Activated effector memory CD4-positive, alpha-beta T cell treated with anti-CD3 and anti-CD28 coated beads, Interleukin-2, amount 50 U/mL, for 16 hours (primary cell): Measurements from ENCODE around the gene TPI1.

Source experiments
- DNase-seq: peaks from one replicate; pipeline ENCODE4 v3.0.0-alpha.2; 2020

Gene TPI1

DNA sequence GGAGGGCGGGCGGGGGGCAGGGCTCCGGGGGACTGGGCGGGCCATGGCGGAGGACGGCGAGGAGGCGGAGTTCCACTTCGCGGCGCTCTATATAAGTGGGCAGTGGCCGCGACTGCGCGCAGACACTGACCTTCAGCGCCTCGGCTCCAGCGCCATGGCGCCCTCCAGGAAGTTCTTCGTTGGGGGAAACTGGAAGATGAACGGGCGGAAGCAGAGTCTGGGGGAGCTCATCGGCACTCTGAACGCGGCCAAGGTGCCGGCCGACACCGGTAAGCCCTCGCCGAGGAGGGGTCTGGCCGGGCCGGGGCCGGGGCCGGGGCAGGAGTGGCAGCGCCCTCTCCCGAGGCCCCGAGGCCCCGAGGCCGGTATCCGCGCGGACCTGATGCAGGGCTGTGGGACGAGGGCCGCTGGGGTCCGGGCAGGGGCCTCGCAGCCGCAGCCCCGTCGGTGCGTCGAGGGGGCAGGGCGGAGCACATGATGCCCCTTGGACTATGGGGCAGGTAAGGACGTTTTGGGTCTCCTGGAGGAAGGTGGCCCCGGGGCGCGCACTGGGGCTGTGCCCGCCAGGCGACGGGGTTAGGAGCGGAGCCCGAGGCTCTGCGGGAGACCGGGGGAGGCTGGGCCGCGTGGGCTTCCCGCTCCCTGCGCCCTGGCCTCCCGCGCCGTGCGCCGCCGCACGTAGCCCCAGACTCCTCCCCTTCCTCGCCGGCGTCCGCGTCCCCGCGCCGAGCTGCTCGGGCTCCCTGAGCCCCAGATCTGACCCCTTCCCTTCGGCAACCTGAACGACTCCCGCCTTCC lies at the start of gene TPI1:
Gene TPI1, plus strand, starts transcription at position 119 of the 798 bp plus-strand sequence. Its CDS starts 36 bp downstream, at position 155.
- DNase-seq: peak; percentile 92

GRCh38 chr12:6817662-6818157 lies 49.6 kb upstream of the TPI1 start:
- no peak for DNase-seq

DNA sequence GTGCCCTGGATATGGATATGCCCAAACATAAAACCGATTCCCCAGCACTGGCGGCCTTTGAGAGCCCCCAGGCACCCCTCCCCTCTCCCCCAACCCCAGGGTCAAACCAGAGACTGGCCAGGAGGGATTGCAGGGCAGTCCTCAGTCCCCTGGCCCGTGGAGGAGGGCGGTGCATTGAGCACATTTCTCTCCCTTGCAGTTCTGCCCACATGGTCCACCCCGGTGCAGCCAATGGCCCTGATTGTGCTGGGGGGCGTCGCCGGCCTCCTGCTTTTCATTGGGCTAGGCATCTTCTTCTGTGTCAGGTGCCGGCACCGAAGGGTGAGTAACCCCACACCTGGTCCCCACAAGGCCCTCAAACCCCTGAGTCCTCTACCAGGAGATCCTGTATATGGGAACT lies 49.1 kb upstream of the TPI1 start:
- DNase-seq: no peak

DNA sequence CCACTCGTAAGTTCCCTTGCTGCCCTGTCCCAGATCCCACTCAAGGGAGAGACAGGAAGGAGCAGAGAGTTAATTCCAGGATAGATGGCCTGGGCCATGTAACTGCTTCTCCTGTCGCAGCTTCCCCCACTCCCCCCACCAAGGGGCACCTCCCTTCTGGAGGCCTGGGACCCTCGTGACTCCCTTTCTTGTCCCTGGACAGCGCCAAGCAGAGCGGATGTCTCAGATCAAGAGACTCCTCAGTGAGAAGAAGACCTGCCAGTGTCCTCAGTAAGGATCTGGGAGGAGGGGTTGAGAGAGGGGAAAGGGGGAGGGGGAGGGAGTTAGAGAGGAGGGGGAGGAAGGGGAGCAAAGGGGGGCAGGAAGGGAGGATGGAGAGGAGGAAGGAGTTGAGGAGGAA lies 48.7 kb upstream of the TPI1 start:
- no peak for DNase-seq

GRCh38 chr12:6819106-6820030 lies 48.0 kb upstream of the TPI1 start:
- DNase-seq: no peak

DNA sequence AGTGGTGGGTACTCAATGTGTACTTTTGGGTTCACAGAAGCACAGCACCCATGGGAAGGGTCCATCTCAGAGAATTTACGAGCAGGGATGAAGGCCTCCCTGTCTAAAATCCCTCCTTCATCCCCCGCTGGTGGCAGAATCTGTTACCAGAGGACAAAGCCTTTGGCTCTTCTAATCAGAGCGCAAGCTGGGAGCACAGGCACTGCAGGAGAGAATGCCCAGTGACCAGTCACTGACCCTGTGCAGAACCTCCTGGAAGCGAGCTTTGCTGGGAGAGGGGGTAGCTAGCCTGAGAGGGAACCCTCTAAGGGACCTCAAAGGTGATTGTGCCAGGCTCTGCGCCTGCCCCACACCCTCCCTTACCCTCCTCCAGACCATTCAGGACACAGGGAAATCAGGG lies 47.2 kb upstream of the TPI1 start:
- no peak for DNase-seq

GRCh38 chr12:6821591-6822425 lies 45.5 kb upstream of the TPI1 start, which contains the start of gene GPR162:
TSS of gene GPR162 (plus strand) at chr12:6821821. CDS start at chr12:6823899, 2,078 bp downstream.
- no peak for DNase-seq

DNA sequence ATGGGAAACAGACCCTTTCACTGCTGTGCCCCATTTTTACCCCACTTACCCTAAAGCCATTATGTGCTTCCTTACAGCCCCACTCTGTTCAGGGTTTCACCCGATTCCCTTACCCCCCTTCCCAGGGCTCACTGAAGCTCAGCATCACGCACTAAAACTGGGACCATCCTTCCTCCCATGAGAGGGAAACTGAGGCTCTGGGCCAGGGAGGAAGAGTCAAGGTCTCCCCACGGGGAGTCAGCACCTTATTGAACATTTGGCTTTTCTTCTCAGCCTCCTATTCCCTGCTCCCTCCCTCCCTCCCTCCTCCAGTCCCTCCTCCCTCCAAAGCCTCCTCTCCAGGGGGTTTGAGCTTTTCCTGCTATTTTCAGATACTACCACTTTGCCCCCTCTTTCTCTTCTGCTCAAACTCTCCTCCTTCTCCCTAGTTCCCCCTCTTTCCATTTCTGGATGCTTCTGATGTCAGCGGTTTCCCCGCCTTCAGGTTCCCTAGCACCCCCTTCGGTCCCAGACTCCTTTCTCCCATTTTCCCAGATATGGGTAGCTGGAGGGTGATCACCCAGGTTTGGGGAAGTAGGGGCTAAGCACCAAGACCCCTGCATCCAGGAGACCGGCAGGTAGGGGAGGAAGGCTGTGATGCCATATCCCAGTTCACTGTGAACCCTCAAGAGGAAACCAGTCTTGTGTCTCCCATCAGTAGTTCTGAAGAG lies 44.8 kb upstream of the TPI1 start:
- DNase-seq: no peak

GRCh38 chr12:6823182-6824084 lies 43.9 kb upstream of the TPI1 start:
- no peak for DNase-seq

DNA sequence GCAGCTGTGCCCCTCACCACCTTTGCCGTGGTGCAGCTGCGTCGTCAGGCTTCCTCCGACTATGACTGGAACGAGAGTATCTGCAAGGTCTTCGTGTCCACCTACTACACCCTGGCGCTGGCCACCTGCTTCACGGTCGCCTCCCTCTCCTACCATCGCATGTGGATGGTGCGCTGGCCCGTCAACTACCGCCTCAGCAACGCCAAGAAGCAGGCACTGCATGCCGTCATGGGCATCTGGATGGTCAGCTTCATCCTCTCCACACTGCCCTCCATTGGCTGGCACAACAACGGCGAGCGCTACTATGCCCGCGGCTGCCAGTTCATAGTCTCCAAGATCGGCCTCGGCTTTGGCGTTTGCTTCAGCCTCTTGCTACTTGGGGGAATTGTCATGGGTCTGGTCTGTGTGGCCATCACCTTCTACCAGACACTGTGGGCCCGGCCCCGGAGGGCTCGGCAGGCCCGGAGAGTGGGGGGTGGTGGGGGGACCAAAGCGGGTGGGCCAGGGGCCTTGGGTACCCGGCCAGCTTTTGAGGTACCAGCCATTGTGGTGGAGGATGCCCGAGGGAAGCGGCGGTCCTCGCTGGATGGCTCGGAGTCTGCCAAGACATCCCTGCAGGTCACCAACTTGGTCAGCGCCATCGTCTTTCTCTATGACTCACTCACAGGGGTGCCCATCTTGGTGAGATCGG lies 43.1 kb upstream of the TPI1 start:
- no peak for DNase-seq

DNA sequence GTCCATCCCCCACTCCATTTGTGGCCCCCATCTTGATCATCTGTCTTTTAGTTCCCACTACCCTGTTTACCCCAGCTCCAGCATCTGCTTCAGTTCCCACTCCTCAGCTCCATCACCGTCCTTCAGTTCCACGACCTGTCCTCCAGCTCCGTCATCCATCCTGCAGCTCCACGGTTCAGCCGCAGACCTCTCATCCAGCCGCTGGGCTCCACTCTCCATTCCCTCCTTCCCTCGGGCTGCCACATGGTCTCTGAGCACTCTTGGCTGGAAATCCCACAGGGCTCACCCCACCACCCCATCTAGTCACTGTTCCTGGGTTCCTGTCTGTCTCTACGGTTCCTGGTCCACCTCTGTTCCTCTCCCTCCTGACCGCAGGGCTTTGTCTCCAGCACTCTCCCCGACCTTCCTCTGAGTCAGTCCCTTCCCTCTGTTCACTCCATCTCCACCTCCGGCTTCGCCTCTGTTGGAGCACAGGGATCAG lies 42.4 kb upstream of the TPI1 start:
- DNase-seq: no peak

DNA sequence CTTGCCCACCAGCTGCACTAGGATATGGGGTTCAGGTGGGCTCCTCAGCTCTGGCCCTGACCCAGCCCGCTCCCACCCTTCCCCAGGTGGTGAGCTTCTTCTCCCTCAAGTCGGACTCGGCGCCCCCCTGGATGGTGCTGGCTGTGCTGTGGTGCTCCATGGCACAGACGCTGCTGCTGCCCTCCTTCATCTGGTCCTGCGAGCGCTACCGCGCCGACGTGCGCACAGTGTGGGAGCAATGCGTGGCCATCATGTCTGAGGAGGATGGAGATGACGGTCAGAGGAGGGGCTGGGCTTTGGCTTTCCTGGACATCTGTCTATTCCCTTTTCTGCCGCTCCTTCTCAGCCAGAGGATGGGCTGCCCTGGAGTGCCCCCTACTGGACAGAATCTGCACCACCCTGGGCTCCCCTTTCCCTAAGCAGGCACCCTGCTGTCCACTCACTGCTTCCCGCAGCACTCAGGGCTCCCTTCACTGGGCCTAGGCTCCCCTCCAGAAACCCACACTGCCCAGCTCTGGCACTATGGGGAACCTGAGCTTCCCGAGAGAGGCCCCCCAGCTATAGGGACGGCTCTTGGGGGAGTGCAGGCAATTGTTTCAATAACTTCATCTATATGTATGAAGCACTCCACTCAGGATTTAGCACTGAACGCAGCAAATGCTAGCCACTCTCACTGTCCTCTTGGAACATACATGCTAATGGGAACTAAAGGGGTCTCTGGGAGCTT lies 41.8 kb upstream of the TPI1 start:
- DNase-seq: peak; percentile 93

DNA sequence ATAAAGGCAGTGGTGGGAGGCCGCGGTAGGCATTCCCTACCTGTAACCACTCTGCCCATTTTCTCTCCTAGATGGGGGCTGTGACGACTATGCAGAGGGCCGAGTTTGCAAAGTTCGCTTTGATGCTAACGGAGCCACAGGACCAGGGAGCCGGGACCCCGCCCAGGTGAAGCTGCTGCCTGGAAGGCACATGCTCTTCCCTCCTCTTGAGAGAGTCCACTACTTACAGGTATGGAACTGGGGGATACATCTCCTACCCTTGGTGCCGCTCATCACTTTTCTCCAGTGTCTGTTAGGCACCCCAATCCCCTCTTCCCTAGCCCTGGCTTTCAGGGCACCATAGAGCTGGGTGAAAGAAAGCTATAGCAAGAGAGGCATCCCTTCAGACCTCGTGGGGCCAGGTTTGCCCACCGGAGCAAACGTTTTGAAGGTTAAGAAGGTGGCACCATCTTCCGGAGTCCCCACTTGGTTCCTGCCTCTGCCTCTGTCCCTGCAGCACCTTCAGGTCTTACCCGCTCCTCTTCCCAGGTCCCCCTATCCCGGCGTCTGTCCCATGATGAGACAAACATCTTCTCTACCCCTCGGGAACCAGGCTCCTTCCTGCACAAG lies 41.1 kb upstream of the TPI1 start:
- DNase-seq: no peak

- no peak for DNase-seq
These were observed 40.4 kb upstream of the TPI1 start for GRCh38 chr12:6826734-6827436.

GRCh38 chr12:6827437-6827911 lies 39.9 kb upstream of the TPI1 start:
- peak; percentile 78 for DNase-seq

GRCh38 chr12:6827982-6828780 lies 39.1 kb upstream of the TPI1 start, which contains the start of gene P3H3:
TSS of gene P3H3 (plus strand) at chr12:6828407. CDS start at chr12:6828441, 34 bp downstream.
- DNase-seq: no peak
